ENCODE data around the gene CARD6. TPM values are rescaled to one million over a fixed set of nuclear protein-coding genes. Genes with fewer than 3 reads are reported as not detected.

Gene CARD6
- total and polyA plus RNA-seq, 2 of the 4 experiments (the other 2 are of a cell fraction) = 1.8 to 4.3 TPM

- DNase-seq = no peak
- Histone ChIP-seq H3K4me3 (ENCODE audit: insufficient read depth, low read depth, low read length) (no peak overlapping the region), H4K91ac (ENCODE audit: insufficient read depth, low read depth, low read length) (no peak overlapping the region), H3K9ac (ENCODE audit: low read depth, low read length) (no peak overlapping the region), H3K4ac (ENCODE audit: low read depth, low read length) (no peak overlapping the region), H3K27me3 (ENCODE audit: control insufficient read depth, insufficient read depth, low read length) (no peaks in the 10 kb centered on the region), H3K9me3 (ENCODE audit: control insufficient read depth, insufficient read depth, low read length) (no peaks in the 10 kb centered on the region), H3K79me1 (ENCODE audit: low read depth in 1 of 2, low read length in 2 of 2) (no peaks in the 10 kb centered on the region), H3K23ac (ENCODE audit: low read depth, low read length) (no peak overlapping the region), H3K27ac (ENCODE audit: insufficient read depth, low read length) (no peak overlapping the region), H2BK15ac (ENCODE audit: low read depth, low read length) (no peak overlapping the region), H4K5ac (ENCODE audit: low read depth, low read length) (no peak overlapping the region), H2BK20ac (ENCODE audit: low read depth, low read length) (no peak overlapping the region), H3K4me1 (ENCODE audit: control insufficient read depth, insufficient read depth, low read length) (no peaks in the 10 kb centered on the region), H3K4me2 (ENCODE audit: low read depth, low read length) (no peak overlapping the region), H2AK5ac (ENCODE audit: low read depth, low read length) (no peak overlapping the region), H2AFZ (replicated peaks; ENCODE audit: low read length, poor library complexity) (no peak overlapping the region), H2BK120ac (ENCODE audit: low read depth, low read length) (no peak overlapping the region), H4K20me1 (ENCODE audit: insufficient read depth, low read length) (no peaks in the 10 kb centered on the region), H3K36me3 (ENCODE audit: control insufficient read depth, insufficient read depth, low read length) (no peaks in the 10 kb centered on the region), H2AK9ac (replicated peaks; ENCODE audit: low read depth, low read length, poor library complexity) (no peak overlapping the region), H3K9me1 (ENCODE audit: insufficient read depth, low read length) (no peaks in the 10 kb centered on the region), H2BK5ac (ENCODE audit: low read depth, low read length, poor library complexity, severe bottlenecking) (no peak overlapping the region), H3K14ac (replicated peaks; ENCODE audit: low read depth, low read length) (no peak overlapping the region), H3K18ac (ENCODE audit: low read depth, low read length) (no peak overlapping the region), H3K56ac (ENCODE audit: extremely low read depth, insufficient read depth, low read length) (no peak overlapping the region), H4K8ac (ENCODE audit: low read depth in 2 of 2, low read length in 2 of 2) (no peak overlapping the region)
- ChIA-PET POLR2A (ENCODE audit: unreplicated experiment) (no interaction called here), CTCF (no interaction called here)
- TF ChIP-seq CTCF (conservative IDR thresholded peaks at IDR 0.05; ENCODE audit: low read depth, low read length) = no peak
- no peak for TF ChIP-seq RFX5 (IDR thresholded peaks at IDR 0.05; ENCODE audit: low read depth, low read length)
- TF ChIP-seq MAFK (IDR thresholded peaks at IDR 0.05; ENCODE audit: low read depth, low read length) = no peak
- no peak for TF ChIP-seq BHLHE40 (IDR thresholded peaks at IDR 0.05; ENCODE audit: low read depth, low read length)
- TF ChIP-seq RAD21 (IDR thresholded peaks at IDR 0.05; ENCODE audit: low read length) = no peak
- no peak for TF ChIP-seq ELK1 (IDR thresholded peaks at IDR 0.05; ENCODE audit: borderline replicate concordance, low read depth, low read length)
- no peak for TF ChIP-seq RCOR1 (IDR thresholded peaks at IDR 0.05; ENCODE audit: insufficient replicate concordance, low read length)
- TF ChIP-seq MAZ (IDR thresholded peaks at IDR 0.05; ENCODE audit: borderline replicate concordance, low read depth, low read length) = no peak
- TF ChIP-seq NFE2L2 (IDR thresholded peaks at IDR 0.05; ENCODE audit: low read depth, low read length) = no peak
- no peak for TF ChIP-seq FOS (IDR thresholded peaks at IDR 0.05; ENCODE audit: low read depth, low read length)
- intact Hi-C loops (cut with micrococcal nuclease) (no loop called here), in situ Hi-C loops (cut with MboI; ENCODE audit: low sequenced_read_pairs) (no loop called here), dilution Hi-C loops (cut with HindIII; ENCODE audit: low sequenced_read_pairs, unreplicated experiment) (no loop called here)
- WGBS, 2 experiments (ENCODE audit: extremely low coverage in 2 of 2, insufficient read length in 1 of 2) = no CpG with 5 or more reads among the region's 1 CpG
- ATAC-seq (ENCODE audit: low read depth) = no peak
- BruUV-seq (replicated peaks) = no TSS peak
Measured at GRCh38 chr5:40869384-40869783, 28.2 kb downstream of the CARD6 start.

All from IMR-90 (cell line).